Measurements from ENCODE around the gene GXYLT2. TPM values are rescaled to one million over a fixed set of nuclear protein-coding genes. Genes with fewer than 3 reads are reported as not detected.

Gene GXYLT2
- polyA plus RNA-seq, 1 donor: 18.3 TPM

DNA sequence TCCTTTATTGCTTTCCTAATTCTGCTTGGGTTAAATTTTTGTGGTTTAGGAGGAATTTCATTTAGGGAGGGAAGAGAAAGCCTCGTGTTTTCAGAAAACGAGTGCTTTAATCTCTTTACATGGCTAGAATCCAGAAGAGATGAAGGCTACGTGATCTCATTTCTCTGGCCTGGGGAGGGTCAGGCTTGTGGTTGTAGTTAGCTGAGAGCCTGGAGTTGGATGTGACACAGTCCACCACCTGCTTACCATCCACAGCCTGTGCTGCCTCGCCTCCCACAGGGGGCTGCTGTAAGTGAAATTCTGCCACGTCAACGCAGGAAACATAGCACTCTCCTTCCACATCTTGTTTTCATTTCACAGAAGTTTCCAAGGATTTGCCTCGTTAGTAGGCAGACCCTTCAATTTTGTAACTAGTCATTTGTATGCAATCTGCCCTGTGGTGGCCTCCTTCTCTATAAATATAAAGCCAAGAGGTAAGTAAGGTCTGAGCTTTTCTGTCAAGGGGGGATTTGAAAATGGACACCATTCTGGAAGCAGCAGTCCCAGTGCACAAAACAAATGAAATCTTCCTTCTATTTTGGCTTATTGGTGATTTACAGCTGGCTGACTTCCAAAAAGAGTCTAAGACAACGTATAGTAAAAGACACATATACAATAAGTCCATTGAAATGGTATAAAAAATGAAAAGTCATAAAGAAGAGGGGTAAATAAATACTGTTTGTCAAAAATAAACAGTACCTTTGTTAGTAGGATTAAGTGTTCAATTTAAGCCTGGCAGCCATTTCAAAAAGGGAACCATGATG lies 3.4 kb downstream of the GXYLT2 start:
- DNase-seq: peak; percentile 61

DNA sequence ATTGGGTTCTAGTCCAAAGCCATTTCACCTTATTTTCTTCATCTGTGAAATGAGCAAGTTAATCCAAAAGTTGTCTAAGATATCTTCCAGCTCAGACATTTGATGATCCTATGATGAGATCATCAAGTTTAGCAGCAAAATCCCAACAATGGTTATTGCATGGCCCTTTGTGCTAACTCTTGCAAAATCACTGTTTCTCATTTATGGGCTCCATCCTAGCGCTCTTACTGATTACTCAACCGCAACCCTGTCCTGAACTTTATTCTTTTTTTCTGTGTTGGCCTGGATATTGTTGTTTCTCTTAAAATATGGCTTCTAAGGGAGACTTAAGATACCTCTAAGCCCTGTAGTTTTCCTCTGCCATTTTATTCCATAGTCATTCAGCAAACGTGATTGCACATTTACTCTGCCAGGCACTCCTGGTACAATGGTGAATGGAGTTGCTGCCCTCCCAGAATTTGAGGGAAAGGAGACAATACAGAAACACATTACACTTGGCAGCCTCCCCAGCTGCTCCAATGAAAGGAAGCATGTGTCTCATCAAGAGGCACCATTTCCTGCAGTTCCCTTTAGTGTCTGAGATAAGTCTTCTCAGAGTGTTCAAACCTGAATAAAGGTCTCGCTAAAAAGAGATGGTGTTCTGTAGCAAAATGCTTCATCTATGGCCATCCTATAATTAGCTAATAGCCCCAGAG lies 4.4 kb downstream of the GXYLT2 start:
- no peak for DNase-seq

DNA sequence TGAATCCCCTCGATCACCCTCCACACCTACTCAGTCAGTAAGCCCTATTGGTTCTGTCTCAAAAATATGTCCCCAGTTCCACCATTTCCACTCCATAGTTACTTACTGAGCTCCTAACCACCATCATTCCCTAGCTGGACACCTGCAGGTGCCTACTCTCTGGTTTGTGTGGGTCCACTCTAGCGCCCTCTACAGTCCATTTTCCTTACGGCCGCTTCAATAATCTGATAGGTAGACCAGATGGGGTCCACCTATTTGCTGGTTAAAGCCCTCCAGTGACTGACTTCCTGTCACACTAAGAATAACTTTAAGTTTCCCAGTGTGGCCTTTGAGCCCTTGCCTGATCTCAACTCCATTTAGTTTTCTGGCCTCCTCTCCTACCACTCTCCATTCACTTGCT lies 5.0 kb downstream of the GXYLT2 start:
- no peak for DNase-seq

DNA sequence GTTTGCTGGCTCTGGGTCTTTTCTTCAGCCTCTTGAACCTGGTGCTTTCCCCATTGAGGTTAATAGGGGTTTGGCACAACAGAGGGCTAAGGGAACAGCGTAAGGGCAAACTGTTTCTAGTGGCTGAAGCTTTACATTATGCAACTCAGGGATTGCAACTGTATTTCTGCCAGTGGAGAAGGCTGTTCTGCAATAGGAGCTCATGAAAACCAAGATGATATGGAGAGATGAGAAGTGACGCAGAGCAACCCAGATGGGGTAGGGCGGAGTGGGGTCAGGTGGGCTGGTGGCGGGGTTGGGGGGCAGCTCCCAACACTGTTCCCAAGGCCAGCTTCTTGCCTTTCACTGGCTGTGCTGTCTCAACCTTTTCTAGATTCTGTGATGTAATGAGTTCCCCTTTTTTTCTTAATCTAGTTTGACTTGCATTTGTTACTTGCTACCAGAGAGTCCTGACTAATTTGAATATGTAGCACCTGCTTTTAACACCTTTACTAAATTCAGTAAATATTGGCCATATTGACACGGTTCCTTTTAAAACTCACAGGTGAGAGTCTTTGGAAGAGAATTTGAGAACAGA lies 7.2 kb downstream of the GXYLT2 start:
- no peak for DNase-seq

DNA sequence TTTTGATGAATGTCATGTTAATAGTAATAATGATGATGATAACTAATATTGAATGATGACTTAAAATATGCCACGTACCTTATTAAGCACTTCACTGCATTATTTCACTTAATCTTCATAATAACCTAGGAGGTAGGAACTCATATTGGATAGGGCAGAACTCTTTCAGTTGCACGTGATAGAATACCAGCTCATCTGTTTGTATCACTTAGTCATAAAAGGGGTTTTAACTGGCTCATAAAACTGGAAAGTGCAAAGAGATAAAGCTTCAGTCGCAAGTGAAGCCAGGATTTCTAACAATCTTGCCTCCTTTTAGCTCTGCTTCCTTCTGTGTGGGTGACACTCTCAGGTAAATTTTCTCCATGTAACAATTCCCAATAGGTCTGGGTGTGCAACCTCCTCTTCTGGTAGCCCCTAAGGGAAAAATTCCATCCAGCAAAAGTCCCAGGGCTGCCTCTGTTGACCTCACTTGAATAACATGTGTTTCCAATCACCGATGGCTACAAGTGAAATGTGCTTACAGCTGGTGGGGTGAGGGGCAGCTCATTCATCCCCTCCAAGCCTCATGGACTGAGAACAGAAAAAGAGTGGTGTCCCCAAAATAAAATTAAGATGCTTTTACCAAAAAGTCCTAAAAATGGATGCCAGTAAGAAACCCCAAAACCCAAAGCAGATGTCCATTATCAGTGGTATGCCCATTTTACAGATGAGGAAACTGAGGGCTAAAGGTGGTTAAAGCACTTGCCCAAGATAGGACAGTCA lies 9.3 kb downstream of the GXYLT2 start:
- no peak for DNase-seq

DNA sequence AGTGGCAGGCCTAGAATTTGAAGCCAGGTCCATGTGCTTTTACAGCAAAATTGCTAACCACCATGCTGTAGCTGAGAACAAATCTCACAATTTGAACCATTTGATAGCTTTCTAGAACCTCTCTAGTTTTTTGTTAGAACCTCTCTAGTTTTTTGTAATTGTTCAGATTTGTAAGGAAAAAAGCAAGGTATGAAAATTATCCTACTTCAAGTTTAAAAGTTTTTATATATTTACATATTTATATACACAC lies 9.8 kb downstream of the GXYLT2 start:
- no peak for DNase-seq

DNA sequence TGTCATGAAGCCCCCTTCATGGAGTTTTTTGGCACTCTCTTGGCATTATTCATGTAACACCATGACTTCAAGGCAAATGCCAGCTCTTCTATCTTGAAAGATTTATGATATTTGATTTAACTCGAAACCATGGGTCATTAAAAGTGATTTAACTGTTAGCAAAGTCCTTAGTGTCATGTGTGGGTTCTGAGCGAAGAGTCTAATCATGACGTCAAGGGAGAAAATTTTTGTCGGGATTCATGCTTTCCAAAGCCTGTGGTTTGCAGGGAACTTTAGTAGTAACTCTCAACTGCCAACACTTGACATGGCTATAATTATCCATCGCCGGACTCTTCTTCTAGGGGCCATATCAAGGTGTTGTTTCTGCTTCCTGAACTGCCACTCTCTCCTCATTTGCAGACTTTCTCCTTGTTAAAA lies 11.5 kb downstream of the GXYLT2 start:
- DNase-seq: no peak

DNA sequence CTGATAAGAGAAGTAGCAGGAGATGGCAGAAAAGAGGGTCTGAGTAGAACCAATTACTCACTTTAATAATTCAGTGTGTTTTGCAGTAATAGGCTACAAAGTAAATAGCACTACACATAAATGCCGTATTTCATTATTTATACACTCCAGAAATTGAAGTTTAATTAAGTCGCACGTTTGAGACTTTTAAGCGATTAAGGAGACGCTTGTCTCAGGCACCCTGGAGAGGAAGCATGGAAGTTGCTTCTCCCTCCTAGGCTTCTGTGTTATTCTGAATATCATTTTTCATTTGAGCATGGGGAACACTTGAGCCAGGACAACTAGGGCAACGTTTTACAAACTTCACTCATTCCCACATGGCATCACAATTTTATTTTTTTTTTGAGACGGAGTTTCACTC lies 12.2 kb downstream of the GXYLT2 start:
- no peak for DNase-seq

DNA sequence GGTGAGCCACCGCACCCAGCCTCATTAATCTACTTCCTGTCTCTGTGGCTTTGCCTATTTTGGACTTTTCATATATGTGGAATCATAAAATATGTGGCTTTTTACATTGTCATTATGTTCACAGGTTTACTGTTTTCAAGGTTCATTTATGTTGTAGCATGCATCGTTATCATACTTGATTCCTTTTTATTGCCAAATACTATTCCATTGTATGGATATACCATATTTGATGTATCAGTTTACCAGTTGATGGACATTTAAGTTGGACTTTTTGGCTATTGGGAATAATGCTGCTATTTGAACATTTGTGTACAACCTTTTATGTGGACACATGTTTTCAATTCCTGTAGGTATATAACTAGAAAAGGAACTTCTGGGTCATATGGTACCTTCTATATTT lies 14.0 kb downstream of the GXYLT2 start:
- DNase-seq: no peak

DNA sequence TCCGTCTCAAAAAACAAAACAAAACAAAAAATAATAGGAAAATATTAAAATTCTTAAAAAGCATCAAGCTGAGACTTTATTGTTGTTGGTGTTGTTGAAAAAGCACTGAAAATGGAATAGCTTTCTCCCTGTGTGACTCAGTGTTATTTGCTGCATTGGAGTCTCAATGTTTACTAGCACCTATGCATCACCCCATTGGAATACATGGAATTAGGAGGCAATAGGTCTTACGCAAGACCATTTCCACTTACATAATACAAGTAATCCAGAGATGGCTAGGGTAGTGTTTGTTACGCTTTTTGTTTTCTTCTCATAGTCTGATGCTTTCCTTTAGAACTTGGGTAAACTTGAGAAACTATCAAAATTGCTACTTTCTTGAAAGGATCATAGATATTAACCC lies 15.2 kb downstream of the GXYLT2 start:
- no peak for DNase-seq

DNA sequence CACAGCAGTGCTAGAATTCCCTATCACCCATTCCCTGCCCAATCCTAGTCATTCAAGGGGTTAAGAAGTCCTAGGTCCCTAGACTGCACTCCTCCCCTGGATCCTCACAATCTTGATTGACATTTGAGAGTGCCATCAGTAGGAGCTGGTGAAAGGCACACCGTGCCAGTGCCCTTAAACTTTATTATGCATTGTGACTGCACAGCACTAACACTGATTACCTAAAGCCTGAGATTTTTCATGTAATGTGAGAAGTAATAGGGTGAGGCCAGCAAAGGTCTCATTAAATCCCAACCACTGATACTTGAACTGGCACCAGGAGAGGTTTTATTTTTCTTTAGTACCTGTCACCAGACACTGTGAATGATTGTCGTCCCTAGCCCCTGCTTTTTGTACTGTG lies 16.3 kb downstream of the GXYLT2 start:
- DNase-seq: peak; percentile 63

DNA sequence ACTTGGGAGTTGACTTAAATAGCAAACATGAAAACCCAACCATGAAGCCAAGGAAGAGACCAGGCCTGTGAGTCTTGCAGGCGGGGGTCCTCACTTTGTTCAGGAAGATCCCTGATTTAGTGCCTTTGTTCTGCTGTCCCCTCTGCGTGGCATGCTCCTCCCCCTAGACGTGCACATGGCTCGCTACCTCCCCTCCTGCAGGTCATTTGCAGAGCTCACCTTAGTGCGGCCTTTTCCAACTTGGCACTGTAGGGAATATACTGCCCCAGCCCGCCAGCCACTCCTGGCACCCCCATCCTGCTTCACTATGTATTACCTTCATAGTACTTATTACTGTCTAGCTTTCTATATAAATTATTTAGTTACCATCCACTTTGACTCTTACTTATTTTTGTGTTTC lies 18.3 kb downstream of the GXYLT2 start:
- no peak for DNase-seq

DNA sequence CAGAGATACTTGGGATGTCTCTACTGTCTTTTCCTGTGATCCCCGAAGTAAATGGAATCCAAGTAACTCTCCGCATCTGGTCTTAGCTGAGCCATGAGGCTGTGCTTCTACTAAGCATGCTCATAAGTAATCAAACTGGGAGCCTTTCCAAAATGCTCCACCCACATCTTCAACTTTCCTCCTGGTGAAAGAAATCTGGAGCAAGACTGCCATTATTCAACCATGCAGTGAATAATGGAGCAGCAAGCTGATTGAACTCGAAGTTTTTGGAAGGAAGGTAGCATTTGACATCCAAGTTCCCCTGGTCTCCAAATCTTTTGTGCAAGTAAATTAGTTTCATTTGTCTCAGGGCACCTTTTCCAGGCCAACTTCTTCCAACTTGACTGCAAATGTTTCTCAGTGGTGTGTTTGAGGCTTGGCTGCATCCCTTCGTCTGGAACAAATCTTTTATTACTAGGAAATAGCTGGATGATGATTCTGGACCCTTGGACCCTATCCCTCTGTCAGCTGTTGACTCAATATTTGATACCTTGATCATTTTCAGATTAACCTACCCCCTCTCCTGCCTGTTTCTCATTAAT lies 19.4 kb downstream of the GXYLT2 start:
- no peak for DNase-seq

DNA sequence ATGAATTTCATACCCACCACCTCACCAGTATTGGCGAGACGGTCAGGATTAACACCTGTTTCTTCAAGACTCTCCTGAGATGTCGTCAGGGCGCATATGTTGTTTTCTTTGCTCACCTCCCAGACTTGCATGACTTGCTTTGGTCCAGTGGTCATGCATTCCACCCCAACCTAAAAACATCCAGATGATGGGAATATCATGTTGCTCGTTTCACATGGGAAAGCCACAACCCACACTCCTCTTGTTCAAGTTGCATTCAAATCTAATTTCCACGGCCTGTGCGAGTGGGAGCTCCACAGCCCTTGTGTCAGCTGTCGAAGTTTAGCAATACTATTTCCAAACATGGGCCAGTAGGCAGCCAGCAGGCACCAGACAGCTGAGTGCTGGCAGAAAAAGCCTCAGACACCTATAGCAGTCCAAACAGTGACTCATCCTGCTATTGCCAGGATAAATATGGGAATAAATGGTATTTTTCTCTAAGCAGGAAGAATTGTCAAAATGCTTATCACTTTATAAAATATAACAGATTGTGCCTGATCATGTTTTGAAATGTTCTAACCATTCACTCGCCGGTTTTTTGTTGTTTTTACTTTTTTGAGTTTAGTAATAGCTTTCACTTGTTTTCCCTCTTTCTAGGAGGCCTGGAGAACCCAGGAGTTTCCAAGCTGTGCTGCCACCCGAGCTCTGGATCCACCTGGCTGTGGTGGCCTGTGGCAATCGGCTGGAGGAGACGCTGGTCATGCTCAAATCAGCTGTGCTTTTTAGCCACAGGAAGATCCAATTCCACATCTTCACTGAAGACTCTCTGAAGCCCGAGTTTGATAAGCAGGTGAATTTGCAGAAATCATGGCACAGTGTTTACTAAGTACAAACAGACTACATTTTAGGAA lies 20.1 kb downstream of the GXYLT2 start:
- DNase-seq: no peak

DNA sequence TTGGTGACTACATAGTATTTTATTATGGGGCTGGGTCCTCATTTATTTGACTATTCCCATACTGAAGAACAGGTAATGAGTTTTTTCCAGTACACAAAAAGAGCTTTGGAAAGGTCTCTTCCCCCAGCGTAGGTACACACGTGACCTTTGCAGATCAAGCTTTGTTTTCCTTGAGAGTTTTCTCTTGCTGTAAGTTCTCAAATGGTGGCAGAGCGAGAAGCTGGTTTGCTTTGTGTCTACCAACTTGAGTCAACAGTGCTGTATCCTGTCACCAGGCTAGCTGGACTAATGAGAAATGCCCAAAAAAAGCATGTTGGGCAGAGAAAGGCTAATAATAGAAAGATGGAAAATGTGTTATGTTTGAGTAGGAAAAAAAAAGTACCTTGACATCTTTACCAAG lies 21.7 kb downstream of the GXYLT2 start:
- no peak for DNase-seq

DNA sequence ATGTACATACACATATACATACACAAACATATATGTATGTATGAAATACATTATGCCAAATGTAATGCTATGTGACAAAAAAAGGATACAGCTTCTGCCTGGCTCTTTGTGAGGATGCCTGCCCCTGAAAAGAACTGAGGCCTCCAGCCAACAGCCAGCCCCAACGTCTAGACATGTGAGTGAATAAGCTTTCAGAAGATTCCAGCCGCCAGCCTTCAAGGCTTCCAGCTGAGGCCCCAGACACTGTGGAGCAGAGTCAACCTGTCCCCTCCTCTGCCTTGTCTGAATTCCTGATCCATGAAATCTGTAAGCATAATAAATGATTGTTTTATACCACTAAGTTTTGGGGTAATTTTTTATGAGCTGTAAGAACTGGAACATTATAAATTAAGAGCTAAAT lies 24.7 kb downstream of the GXYLT2 start:
- no peak for DNase-seq

DNA sequence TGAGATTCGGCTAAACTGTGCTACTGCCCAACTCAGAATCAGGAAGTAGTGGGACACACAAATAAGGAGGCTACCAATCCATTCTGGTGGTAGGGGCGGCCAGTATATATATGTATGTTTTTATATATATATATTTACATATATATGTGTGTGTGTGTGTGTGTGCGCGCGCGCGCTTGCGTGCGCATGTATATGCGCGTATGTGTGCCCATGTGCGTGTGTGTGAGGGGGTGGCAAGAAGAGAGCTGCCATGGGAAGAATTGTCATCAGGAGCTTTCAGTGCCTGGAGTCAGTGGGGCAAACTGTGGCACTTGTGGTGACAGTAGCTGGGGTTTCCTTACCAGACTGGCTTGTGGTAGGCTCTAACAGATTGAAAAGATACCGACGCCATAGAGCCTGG lies 26.5 kb downstream of the GXYLT2 start:
- DNase-seq: no peak

DNA sequence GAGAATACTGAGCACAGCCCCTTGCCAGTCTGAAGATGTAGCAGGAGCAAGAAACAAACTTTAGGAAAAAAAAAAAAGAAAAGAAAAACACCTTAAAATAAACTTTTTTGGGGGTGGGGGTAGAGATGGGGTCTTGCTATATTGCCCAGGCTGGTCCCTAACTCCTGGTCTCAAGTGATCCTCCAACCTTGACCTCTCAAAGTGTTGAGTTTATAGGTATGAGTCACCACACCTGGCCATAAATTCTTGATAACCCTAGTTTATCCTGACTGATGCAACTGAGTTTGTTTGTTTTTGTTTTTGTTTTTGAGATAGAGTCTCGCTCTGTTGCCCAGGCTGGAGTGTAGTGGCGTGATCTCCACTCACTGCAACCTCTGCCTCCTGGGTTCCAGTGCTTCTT lies 28.4 kb downstream of the GXYLT2 start:
- no peak for DNase-seq

DNA sequence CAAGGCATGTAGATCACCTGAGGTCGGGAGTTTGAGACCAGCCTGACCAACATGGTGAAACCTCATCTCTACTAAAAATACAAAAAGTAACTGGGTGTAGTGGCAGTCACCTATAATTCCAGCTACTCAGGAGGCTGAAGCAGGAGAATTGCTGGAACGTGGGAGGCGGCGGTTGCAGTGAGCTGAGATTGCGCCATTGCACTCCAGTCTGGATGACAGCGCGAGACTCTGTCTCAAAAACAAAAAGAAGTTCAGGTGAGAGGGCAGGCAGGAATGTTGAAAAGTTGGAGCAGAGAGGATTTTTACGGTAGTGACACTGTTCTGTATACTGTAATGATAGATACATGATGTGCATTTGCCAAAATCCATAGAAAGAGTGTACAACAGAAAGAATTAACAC lies 31.7 kb downstream of the GXYLT2 start:
- no peak for DNase-seq

DNA sequence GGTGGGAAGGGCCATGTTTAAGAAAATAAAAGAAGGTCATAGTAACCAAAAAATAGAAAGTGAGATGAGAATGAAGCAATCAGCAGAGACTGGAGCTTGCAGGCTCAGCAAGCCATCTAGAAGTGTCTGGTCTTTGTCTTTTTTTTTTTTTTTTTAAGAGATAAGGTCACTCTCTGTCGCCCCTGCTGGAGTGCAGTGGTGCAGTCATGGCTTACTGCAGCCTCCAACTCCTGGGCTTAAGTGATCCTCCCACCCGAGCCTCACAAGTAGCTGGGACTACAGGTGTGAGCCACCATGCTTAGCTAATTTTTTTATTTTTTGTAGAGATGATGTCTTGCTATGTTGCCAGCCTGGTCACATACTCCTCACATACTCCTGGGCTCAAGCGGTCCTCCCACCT lies 36.2 kb downstream of the GXYLT2 start:
- DNase-seq: no peak
